Right ventricle myocardium inferior (tissue), 1 donor: Measurements from ENCODE around the gene SYNDIG1. TPM values are rescaled to one million over a fixed set of nuclear protein-coding genes. Genes with fewer than 3 reads are reported as not detected.
"Not testable (repeated sequence)": the region's sequence is repeated elsewhere in the genome, so short reads cannot be mapped to it uniquely, and the experiment has no call there.

ENCODE experiments used
- ATAC-seq: fragments of 200-7000 bp; cut with Tn5 transposase; one replicate; pipeline ENCODE4 v1.9.1; 2020; ENCODE audit warnings: mild to moderate bottlenecking, moderate library complexity
- DNase-seq: peaks from one replicate; pipeline ENCODE4 v3.0.0; 2021; ENCODE audit errors: missing footprints
- intact Hi-C: fragments of 100-400 bp; cut with DNase I; formaldehyde crosslinking; loops from one replicate; pipeline ENCODE4 v1.11.0; 2022
- total RNA-seq: library from RNA; stranded (reverse); fragmentation: NEBNext Ultra II Directional; extraction: Animal tissue kit (Norgen Biotek cat#: 25700); gene quantifications from one replicate; pipeline ENCODE4 v1.2.1, GENCODE V29; 2021
- donor health status: DM: no; HTN: yes; CAD: no; lungs with severe emphysema.

SYNDIG1 gene
- total RNA-seq, 1 donor from 2014 or later = 15.8 TPM

DNA sequence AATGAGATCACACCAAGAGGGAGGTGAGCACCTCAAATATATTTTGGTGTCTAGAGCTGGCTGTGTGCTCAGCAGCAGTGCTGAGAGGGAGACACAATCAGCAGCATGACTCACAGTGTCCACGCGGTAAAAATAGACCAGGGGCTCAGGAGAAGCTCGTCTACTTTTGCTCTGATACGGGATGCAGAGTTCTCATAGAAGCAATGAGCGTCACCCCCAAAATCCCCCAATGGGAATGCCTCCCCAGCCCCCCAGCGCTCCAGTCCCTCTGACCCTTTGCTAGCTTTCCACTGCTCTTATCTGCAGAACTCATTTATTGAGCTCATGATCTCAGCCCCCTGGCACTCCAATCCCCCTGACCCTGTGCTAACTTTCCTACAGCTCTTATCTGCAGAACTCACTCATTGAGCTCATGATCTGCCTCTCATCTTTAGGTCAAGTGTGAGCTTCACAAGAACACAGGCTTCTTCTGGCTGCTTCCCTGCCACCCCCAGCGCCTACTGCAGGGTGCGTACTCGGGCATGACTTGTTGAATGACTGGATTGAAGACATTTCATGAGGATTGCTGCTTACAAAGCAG lies 34.0 kb downstream of the SYNDIG1 start:
- peak; percentile 90 for ATAC-seq
- intact Hi-C loops = no loop called here
- DNase-seq = no peak

DNA sequence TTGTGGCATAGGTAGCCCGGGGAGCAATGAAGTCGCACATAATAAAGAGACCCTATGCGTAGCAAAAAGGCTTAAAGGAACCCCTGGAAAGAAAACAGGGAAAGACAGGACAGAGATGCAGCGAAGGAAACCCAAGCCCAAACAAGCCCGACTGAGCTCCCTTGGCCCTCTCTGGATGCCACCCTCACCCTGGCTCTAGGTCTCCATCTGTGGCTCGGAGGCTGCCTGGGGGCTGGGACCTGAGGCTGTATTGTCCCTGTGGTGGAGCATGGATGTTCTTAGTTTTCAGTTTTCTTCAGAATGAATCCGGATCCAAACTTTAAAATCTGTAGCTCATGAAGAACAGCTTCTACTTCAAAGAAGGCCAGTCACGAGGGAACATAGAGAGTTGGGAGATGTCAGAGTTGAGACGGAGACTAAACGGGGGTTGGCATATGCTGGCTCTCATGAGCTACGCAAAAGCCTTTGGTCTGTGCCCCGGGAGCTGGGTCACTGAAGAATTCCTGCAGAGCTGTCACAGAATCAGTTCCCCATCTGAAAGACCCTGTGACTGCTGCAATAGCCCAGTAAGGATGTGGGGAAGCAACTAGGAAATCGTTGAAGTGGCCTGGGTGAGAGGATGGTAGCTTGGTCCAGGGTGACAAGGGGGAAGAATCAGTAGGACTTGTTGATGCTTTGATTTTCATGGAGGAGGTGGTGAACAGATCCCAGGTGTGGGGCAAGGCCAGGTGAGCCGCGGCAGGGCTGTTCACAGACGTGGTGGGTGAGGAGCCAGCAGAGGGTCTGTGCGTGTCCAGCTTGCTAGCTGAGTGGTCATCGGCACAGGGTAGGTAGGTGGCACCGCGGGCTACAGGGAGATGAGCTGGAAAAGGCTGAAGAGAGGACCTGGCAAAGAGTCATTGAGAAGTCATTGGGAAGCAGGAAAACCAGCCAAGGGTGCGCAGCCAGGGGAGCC lies 35.2 kb downstream of the SYNDIG1 start:
- ATAC-seq (no peak), DNase-seq (no peak)
- intact Hi-C loops = no loop called here

DNA sequence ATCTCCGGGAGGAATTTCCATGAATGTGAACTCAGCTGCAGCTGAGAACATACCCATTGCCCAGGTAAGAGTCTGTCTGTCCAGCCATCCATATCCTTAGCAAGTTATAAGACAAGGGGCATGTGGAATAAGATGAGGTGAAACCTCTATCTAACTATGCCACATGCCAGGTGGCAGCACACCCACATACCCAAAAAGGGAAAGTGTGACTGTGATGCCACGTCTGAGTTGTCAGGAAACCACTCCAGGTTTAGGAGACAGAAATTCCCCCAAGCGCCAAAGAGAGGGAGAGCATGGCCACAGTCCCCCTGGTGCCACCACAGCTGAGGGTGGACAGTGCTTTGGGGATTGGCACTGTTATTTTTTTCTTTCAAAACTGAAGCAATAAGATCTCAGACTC lies 36.7 kb downstream of the SYNDIG1 start:
- intact Hi-C loops = no loop called here
- ATAC-seq = no peak
- DNase-seq = no peak

- intact Hi-C loops = no loop called here
- ATAC-seq = no peak
- DNase-seq = no peak
Measured at GRCh38 chr20:24506696-24507095, 37.3 kb downstream of the SYNDIG1 start.

DNA sequence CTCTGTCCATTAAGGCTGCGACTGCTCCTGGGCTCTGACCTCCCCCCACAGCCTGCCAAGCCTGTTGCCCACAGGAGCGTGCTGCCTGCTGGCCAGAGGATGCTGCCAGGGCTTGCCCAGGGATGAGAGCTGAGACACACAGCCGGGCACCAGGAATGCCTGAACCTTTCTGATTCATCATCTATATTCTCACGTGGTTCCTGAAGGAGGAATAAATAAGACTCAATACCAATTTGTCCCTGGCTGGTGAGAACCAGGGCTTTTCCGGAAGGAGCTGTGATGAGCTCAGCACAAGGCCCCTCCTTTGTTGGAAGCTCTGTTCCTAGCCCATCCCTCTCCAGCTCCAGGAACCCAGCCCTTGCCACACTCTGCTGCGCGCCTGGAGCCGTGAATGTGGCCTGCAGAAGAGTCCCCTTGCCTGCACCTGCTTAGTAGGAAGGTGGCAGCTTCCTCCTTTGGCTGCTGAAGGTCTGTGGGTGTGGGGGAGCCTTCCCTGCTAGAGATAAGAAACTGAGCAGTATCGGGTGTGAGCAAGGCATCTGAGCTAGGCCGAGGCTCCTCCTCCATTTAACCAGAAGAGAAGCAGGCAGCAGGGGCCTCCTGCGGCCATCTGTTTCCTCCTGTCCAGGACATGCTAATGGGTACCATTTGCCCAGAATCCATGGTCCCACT lies 37.9 kb downstream of the SYNDIG1 start:
- ATAC-seq = no peak
- intact Hi-C loops = no loop called here

DNA sequence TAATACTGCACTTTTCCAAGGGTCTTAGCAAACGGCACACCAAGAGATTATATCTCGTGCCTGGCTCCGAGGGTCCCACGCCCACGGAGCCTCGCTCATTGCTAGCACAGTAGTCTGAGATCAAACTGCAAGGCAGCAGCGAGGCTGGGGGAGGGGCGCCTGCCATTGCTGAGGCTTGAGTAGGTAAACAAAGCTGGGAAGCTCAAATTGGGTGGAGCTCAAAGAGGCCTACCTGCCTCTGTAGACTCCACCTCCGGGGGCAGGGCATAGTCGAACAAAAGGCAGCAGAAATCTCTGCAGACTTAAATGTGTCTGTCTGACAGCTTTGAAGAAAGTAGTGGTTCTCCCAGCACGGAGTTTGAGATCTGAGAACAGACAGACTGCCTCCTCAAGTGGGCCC lies 43.0 kb downstream of the SYNDIG1 start:
- DNase-seq, ATAC-seq, intact Hi-C loops: not testable (repeated sequence)

More for the DNA sequence above, 37.9 kb downstream of the SYNDIG1 start:
- no peak for DNase-seq

DNA sequence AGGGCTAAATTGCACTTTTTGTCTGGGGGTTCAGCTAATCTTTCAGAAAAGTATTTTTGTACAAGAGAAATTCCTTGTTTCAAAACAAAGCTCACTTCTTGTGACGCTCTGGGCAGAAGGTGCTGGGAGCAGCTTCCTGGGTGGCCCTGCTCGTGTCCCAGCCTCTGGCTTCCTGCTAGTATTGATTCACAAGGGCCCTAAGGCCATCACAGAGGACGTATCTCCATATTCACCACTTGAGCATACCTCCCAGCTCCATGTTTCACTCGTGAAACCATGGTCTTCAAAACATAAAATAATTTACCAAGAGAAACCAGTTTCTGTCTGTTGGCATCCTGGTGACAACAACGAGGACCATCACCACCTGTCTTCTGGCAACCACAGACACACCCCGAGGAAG lies 49.1 kb downstream of the SYNDIG1 start:
- intact Hi-C loops = no loop called here
- DNase-seq (no peak), ATAC-seq (no peak)

GRCh38 chr20:24519476-24519875 lies 50.0 kb downstream of the SYNDIG1 start:
- DNase-seq (no peak), ATAC-seq (no peak)
- intact Hi-C loops = no loop called here

DNA sequence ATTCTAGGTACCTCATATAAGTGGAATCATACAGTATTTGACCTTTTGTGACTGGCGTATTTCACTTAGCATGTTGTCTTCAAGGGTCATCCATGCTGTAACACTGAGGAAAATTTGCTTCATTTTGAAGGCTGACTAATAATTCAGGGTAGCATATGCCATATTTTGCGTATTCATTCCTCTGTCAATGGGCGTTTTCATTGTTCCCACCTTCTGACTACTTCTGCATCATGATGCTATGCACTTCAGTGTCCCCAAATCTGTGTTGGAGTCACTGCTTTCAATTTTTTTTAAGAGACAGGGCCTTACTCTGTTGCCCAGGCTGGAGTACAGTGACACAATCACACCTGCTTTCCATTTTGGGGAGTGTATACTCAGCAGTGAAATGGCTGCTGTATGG lies 51.6 kb downstream of the SYNDIG1 start:
- ATAC-seq = no peak
- intact Hi-C loops = no loop called here
- no peak for DNase-seq

- DNase-seq (no peak), ATAC-seq (no peak)
- intact Hi-C loops = no loop called here
Measured at GRCh38 chr20:24522452-24523330, 53.3 kb downstream of the SYNDIG1 start.

DNA sequence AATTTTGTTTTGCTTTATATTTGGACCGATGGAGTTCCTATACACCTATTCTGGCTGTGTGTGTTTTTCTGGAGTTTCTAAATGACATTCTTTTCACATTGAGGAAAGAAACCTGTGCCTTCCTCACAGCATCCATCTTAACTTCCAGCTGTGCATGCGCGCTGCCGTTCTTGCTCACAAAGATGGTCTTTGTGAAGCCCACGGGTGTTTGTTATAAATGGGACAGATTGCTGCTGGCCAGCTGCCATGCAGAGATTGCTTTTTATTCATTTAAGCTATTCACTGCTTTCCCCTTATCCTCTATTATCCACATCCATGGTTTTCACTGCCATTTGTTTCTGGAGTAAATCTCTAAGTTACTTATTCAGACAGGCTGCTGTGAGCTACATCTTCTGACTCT lies 54.2 kb downstream of the SYNDIG1 start:
- intact Hi-C loops = no loop called here
- no peak for DNase-seq
- no peak for ATAC-seq

DNA sequence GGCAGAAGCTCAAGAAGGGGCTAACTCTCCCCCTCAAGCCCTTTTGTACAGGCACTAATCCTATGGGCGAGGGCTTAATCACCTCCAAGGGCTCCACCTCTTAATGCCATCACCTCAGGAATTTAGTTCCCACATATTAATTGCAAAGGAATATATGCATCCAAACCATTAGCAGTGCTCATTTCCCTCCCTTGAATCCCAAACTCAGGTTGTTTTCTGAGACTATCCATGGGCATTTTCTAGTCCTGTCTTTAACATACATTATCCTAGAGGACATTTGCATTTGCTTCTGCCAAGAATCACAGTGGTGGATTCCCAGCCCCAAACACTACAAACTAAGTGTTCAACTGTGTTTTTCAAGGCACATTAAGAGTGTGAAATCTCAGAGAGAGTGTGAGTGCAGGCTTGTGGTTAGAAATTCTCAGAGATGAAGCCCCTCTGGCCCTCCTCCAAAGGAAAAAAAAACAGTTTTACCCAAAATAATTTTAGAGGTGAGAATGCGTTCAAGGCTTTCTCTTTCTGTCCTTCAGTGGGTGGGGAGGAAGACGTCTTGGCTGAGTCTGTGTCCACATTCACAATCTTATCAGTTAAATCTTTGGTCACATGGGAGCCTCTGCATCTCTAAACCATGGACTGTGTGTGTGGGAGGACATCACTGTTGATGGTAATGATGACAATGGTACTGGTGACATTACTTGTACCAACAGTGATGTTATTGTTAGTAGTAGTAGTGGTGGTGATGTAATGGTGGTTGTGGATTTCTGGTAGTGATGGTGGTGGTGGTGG lies 59.3 kb downstream of the SYNDIG1 start:
- no peak for DNase-seq
- no peak for ATAC-seq
- intact Hi-C loops = no loop called here

DNA sequence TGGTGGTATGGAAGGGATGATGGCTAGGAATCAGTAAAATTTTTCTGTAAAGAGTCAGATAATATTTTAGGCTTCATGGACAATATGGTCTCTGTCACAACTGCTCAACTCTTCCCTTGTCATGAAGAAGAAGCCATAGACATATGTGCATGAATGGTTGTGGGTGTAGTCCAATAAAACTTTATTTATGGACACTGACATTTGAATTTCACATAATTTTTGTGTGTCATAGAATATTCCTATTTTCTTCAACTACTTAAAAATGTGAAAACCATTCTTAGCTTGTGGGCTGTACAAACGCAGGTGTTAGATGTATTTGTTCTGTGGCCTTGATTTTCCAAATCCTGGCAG lies 59.9 kb downstream of the SYNDIG1 start:
- ATAC-seq = no peak
- intact Hi-C loops = no loop called here
- DNase-seq = no peak

DNA sequence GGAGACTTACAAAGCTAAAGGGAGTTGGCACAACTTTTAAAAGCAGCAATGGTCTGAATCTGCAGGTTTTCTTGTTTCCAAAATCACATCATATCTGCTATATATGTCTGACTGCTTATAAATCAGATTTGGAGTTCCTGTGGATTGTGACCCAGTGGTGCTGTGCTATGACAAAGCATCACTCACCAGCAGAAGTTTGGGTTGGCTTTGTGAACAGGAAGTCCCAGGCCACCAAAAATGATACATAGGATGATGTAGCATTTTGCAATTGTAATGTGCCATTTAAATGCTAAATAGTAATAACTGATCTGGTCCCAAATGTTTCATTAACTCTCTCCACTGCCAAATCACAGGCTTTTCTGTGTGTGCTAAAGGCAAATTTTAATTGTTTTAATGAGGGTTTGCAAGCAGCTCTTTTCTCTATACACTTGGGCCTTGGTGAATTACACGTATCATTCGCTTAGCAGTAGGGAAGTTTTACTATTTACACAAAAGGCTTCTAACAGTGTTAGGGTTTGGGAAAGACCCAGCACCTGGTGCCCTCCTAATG lies 60.8 kb downstream of the SYNDIG1 start:
- ATAC-seq = no peak
- intact Hi-C loops = loop anchor here (10.0 kb wide), 1 partner anchor 55 kb away; no protein-coding TSS in a partner anchor
- DNase-seq = no peak

GRCh38 chr20:24531202-24531601 lies 61.8 kb downstream of the SYNDIG1 start:
- DNase-seq (no peak), ATAC-seq (no peak)
- intact Hi-C loops = loop anchor here (10.0 kb wide), 1 partner anchor 56 kb away; no protein-coding TSS in a partner anchor

- ATAC-seq = no peak
Measured at GRCh38 chr20:24531631-24532419, 62.4 kb downstream of the SYNDIG1 start.

DNA sequence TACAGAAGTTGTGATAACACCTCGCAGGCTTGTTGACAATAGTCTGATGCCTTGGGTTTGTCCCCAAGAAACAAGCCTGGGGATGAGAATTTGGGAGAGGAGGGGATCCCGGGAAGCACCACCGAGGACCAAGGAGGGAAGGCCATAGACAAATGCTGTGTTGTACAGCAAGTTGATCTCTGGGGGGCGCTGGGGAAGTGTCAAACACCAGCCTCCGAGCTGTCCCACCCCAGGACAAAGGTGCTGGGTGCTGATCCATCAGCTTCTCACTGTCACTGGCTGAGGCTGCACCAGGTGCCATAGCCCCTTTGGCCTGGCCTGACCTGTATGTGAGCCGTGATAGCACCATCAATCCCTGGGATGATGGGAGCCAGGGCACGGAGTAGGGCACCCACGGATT lies 64.0 kb downstream of the SYNDIG1 start:
- no peak for ATAC-seq
- intact Hi-C loops = loop anchor here (10.0 kb wide), 1 partner anchor 59 kb away; no protein-coding TSS in a partner anchor

More at GRCh38 chr20:24531631-24532419, 62.4 kb downstream of the SYNDIG1 start:
- intact Hi-C loops = loop anchor here (10.0 kb wide), 1 partner anchor 57 kb away; no protein-coding TSS in a partner anchor
- no peak for DNase-seq

More for the DNA sequence above, 64.0 kb downstream of the SYNDIG1 start:
- no peak for DNase-seq
